ENCODE measurements around the gene BTG1. TPM values are rescaled to one million over a fixed set of nuclear protein-coding genes. Genes with fewer than 3 reads are reported as not detected.

BTG1 gene
- total RNA-seq, 1 experiment from 2014 or later = 72.4 TPM

GRCh38 chr12:92107094-92107493, 38.6 kb downstream of the BTG1 start:
- H3K27ac ChIP-seq = no peak overlapping the region
- H4K20me1 ChIP-seq (ENCODE audit: insufficient read depth) = no peaks in the 10 kb centered on the region
- no peaks in the 10 kb centered on the region for H3K36me3 ChIP-seq (ENCODE audit: low read depth)
- no peaks in the 10 kb centered on the region for H3K4me1 ChIP-seq (replicated peaks; ENCODE audit: insufficient read depth)
- no TSS peak for BruUV-seq (replicated peaks)
- H2AFZ ChIP-seq = no peak overlapping the region
- ChIA-PET POLR2A (ENCODE audit: unreplicated experiment) (no interaction called here), CTCF (no interaction called here)
- H3F3A ChIP-seq (ENCODE audit: insufficient read depth, low read depth) = no peaks in the 10 kb centered on the region
- H3K27me3 ChIP-seq (ENCODE audit: insufficient read depth, low read depth) = no peaks in the 10 kb centered on the region
- intact Hi-C loops (cut with micrococcal nuclease; ENCODE audit: unreplicated experiment) = no loop called here
- no peaks in the 10 kb centered on the region for H3K9me3 ChIP-seq (ENCODE audit: insufficient read depth, low read depth)
- H3K9me2 ChIP-seq (ENCODE audit: insufficient read depth) = no peaks in the 10 kb centered on the region
- TF ChIP-seq CTCF (conservative IDR thresholded peaks at IDR 0.05) = no peak
- no peaks in the 10 kb centered on the region for H3K79me2 ChIP-seq (ENCODE audit: low read depth)
- H3K4me3 ChIP-seq = no peak overlapping the region
- DNase-seq = no peak
- no peak overlapping the region for H3K4me2 ChIP-seq

GRCh38 chr12:92105676-92106075, 40.0 kb downstream of the BTG1 start:
- Histone ChIP-seq H3K4me2 (no peak overlapping the region), H2AFZ (no peak overlapping the region), H3K9me3 (ENCODE audit: insufficient read depth, low read depth) (no peaks in the 10 kb centered on the region), H3F3A (ENCODE audit: insufficient read depth, low read depth) (no peaks in the 10 kb centered on the region), H3K9me2 (ENCODE audit: insufficient read depth) (no peaks in the 10 kb centered on the region), H3K4me1 (replicated peaks; ENCODE audit: insufficient read depth) (no peaks in the 10 kb centered on the region), H4K20me1 (ENCODE audit: insufficient read depth) (no peaks in the 10 kb centered on the region), H3K4me3 (no peak overlapping the region), H3K27ac (no peak overlapping the region), H3K27me3 (ENCODE audit: insufficient read depth, low read depth) (no peaks in the 10 kb centered on the region), H3K36me3 (ENCODE audit: low read depth) (no peaks in the 10 kb centered on the region), H3K79me2 (ENCODE audit: low read depth) (no peaks in the 10 kb centered on the region)
- CTCF ChIA-PET = no interaction called here
- DNase-seq = no peak
- intact Hi-C loops (cut with micrococcal nuclease; ENCODE audit: unreplicated experiment) = no loop called here
- POLR2A ChIA-PET (ENCODE audit: unreplicated experiment) = interaction anchor here (0.7 kb wide), 1 partner anchor 179 kb away, joined by 7 read pairs; no protein-coding TSS in a partner anchor
- BruUV-seq (replicated peaks) = no TSS peak
- no peak for TF ChIP-seq CTCF (conservative IDR thresholded peaks at IDR 0.05)
- TF ChIP-seq EZH2 (IDR thresholded peaks at IDR 0.05; ENCODE audit: low read depth) = no peak

- H3K9me2 ChIP-seq (ENCODE audit: insufficient read depth) = no peaks in the 10 kb centered on the region
- no peaks in the 10 kb centered on the region for H3K9me3 ChIP-seq (ENCODE audit: insufficient read depth, low read depth)
- no peaks in the 10 kb centered on the region for H4K20me1 ChIP-seq (ENCODE audit: insufficient read depth)
- ChIA-PET POLR2A (ENCODE audit: unreplicated experiment) (interaction anchor here (0.6 to 0.7 kb wide), 2 partner anchors 40 to 178 kb away, joined by 4 to 7 read pairs; partner anchors contain the start of gene BTG1), CTCF (no interaction called here)
- TF ChIP-seq EZH2 (IDR thresholded peaks at IDR 0.05; ENCODE audit: low read depth) (no peak), CTCF (conservative IDR thresholded peaks at IDR 0.05) (no peak)
- intact Hi-C loops (cut with micrococcal nuclease; ENCODE audit: unreplicated experiment) = no loop called here
- H3K4me3 ChIP-seq = no peak overlapping the region
- H3K4me1 ChIP-seq (replicated peaks; ENCODE audit: insufficient read depth) = no peaks in the 10 kb centered on the region
- H3K4me2 ChIP-seq = no peak overlapping the region
- H3K27me3 ChIP-seq (ENCODE audit: insufficient read depth, low read depth) = no peaks in the 10 kb centered on the region
- H3K36me3 ChIP-seq (ENCODE audit: low read depth) = no peaks in the 10 kb centered on the region
- no peak for DNase-seq
- no peaks in the 10 kb centered on the region for H3F3A ChIP-seq (ENCODE audit: insufficient read depth, low read depth)
- H3K27ac ChIP-seq = no peak overlapping the region
- no peaks in the 10 kb centered on the region for H3K79me2 ChIP-seq (ENCODE audit: low read depth)
- no TSS peak for BruUV-seq (replicated peaks)
- no peak overlapping the region for H2AFZ ChIP-seq
These were observed 40.5 kb downstream of the BTG1 start for GRCh38 chr12:92105110-92105509.

Data from PC-9 (cell line).